Fibroblast of lung (primary cell): ENCODE results near the gene RBFOX1. TPM values are rescaled to one million over a fixed set of nuclear protein-coding genes. Genes with fewer than 3 reads are reported as not detected.

Experiments used
- DNase-seq, 2 donors: peaks; one replicate each; pipeline versions ENCODE4 v3.0.0 to v3.0.0-alpha.2; 2010; ENCODE audit warnings: low read depth in 2 of 2
- H2AFZ ChIP-seq: 2 replicates; pipeline ENCODE4 v1.5.1; 2012; ENCODE audit warnings: low read length, control low read depth, inconsistent platforms
- H3K27ac ChIP-seq: 2 replicates; pipeline ENCODE4 v1.5.1; 2011; ENCODE audit warnings: low read length, control low read depth; ENCODE audit not compliant: insufficient read depth
- H3K27me3 ChIP-seq: 2 replicates; pipeline ENCODE4 v1.5.1; 2011; ENCODE audit warnings: mild to moderate bottlenecking, low read length; ENCODE audit not compliant: control insufficient read depth, insufficient read depth
- H3K36me3 ChIP-seq: 2 replicates; pipeline ENCODE4 v1.5.1; 2011; ENCODE audit warnings: low read length; ENCODE audit not compliant: control insufficient read depth, insufficient read depth
- H3K4me1 ChIP-seq: 2 replicates; pipeline ENCODE4 v1.5.1; 2011; ENCODE audit warnings: low read length; ENCODE audit not compliant: control insufficient read depth, insufficient read depth; ENCODE audit errors: extremely low read depth
- H3K4me2 ChIP-seq: 2 replicates; pipeline ENCODE4 v1.5.1; 2011; ENCODE audit warnings: low read length, control low read depth; ENCODE audit not compliant: insufficient read depth; ENCODE audit errors: extremely low read depth
- H3K4me3 ChIP-seq, 4 experiments: fragments of 200-600 bp in 1 of 4; sonication (generic) in 1 of 4; replicated peaks in 1 of 4; 2 replicates each; pipeline ENCODE4 v1.5.1; 2011 to 2016; ENCODE audit warnings: low read length in 4 of 4, low read depth in 3 of 4, mild to moderate bottlenecking in 3 of 4, control low read depth in 2 of 4, inconsistent platforms in 1 of 4, mixed read lengths in 1 of 4; ENCODE audit not compliant: insufficient read depth in 1 of 4; ENCODE audit errors: control extremely low read depth in 1 of 4
- H3K79me2 ChIP-seq: 2 replicates; pipeline ENCODE4 v1.5.1; 2012; ENCODE audit warnings: mild to moderate bottlenecking, low read length, inconsistent platforms; ENCODE audit not compliant: control insufficient read depth, insufficient read depth
- H3K9ac ChIP-seq: 2 replicates; pipeline ENCODE4 v1.5.1; 2011; ENCODE audit warnings: mild to moderate bottlenecking, low read length, control low read depth; ENCODE audit not compliant: insufficient read depth
- H3K9me3 ChIP-seq: 2 replicates; pipeline ENCODE4 v1.5.1; 2012; ENCODE audit warnings: low read depth, low read length; ENCODE audit not compliant: control insufficient read depth, insufficient read depth
- H4K20me1 ChIP-seq: 2 replicates; pipeline ENCODE4 v1.5.1; 2011; ENCODE audit warnings: low read length; ENCODE audit not compliant: control insufficient read depth, insufficient read depth; ENCODE audit errors: extremely low read depth
- EZH2 ChIP-seq: IDR thresholded peaks from 2 replicates; pipeline ENCODE4 v1.5.1; 2012; ENCODE audit warnings: low read length, control low read depth, mild to moderate bottlenecking; ENCODE audit errors: missing control alignments
- polyA plus RNA-seq, 2 donors: library from polyadenylated mRNA; depleted of rRNA in 1 of 2; stranded (reverse) in 1 of 2; unstranded in 1 of 2; fragments of >200 nt; gene quantifications; 2 replicates each; pipeline ENCODE4 v1.2.1, GENCODE V29; 2011 to 2012; ENCODE audit warnings: missing spikeins in 1 of 2
- total RNA-seq: library from RNA; depleted of rRNA; stranded (reverse); fragments of >200 nt; gene quantifications from 2 replicates; pipeline ENCODE4 v1.2.1, GENCODE V29; 2014
- TF ChIP-seq, protein P1 (sequence below), 2 donors: IDR thresholded peaks in 1 of 2; conservative IDR thresholded peaks in 1 of 2; 1 replicate in 1 of 2; 2 replicates in 1 of 2; pipeline ENCODE4 v1.5.1; 2011 to 2012; ENCODE audit warnings: low read length in 2 of 2, control low read depth in 1 of 2, inconsistent platforms in 1 of 2, low read depth in 1 of 2, mild to moderate bottlenecking in 1 of 2

Gene RBFOX1
- total and polyA plus RNA-seq, 2 donors (not counting 1 experiment from before 2014, with no cell fraction given): not detected

DNA sequence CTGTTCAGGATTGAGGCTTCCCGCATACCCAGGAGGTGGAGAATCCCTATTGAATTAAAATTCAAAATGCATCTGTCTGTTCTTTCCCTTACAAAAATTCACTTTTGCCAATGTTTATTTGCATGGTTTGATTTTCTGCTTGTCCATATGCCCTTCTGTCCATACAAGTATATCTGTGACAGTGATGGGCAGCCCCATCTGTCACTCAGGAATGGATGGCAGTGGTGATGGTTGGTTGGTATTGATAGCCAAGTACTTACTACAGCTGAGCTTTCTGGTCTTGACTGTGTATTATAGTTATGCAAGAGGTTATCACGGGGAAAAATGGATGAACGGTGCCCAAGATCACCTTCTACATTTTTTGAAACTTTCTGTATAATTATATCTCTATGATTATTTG, 171.0 kb downstream of the RBFOX1 start:
- no peak for TF ChIP-seq EZH2
- TF ChIP-seq, protein P1, sequence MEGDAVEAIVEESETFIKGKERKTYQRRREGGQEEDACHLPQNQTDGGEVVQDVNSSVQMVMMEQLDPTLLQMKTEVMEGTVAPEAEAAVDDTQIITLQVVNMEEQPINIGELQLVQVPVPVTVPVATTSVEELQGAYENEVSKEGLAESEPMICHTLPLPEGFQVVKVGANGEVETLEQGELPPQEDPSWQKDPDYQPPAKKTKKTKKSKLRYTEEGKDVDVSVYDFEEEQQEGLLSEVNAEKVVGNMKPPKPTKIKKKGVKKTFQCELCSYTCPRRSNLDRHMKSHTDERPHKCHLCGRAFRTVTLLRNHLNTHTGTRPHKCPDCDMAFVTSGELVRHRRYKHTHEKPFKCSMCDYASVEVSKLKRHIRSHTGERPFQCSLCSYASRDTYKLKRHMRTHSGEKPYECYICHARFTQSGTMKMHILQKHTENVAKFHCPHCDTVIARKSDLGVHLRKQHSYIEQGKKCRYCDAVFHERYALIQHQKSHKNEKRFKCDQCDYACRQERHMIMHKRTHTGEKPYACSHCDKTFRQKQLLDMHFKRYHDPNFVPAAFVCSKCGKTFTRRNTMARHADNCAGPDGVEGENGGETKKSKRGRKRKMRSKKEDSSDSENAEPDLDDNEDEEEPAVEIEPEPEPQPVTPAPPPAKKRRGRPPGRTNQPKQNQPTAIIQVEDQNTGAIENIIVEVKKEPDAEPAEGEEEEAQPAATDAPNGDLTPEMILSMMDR (conservative IDR thresholded peaks at IDR 0.05 in 1 of 2, IDR thresholded peaks at IDR 0.05 in 1 of 2; ENCODE audit: low read depth in 1 of 2, low read length in 2 of 2): no peak

DNA sequence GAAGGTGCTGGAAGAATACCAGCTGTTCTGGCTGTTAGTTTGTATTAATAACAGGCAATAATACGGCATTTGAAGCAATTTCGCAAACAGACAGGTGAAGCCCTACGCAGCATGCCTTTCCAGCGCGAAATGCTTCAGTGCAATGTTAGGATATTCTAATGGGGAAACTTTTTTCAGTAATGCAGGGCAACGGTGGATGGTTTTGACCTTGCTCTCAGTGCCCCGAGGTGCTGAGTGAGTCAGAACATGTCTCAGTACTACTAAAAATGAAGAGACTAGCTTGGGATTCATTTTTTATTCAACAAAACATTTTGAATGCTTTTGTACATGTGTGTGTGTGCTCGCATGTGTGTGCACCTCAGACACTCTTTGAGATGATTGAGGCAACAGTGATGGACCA, 172.2 kb downstream of the RBFOX1 start:
- H3K27ac ChIP-seq: no peak overlapping the region
- no peaks in the 10 kb centered on the region for H4K20me1 ChIP-seq
- no peaks in the 10 kb centered on the region for H3K9me3 ChIP-seq
- no peaks in the 10 kb centered on the region for H3K79me2 ChIP-seq
- TF ChIP-seq, protein P1 (conservative IDR thresholded peaks at IDR 0.05 in 1 of 2, IDR thresholded peaks at IDR 0.05 in 1 of 2; ENCODE audit: low read depth in 1 of 2, low read length in 2 of 2): no peak
- TF ChIP-seq EZH2: no peak
- H3K4me3 ChIP-seq: no peak overlapping the region
- H3K4me1 ChIP-seq: no peaks in the 10 kb centered on the region
- no peaks in the 10 kb centered on the region for H3K36me3 ChIP-seq
- H3K4me2 ChIP-seq: no peak overlapping the region
- no peak for DNase-seq
- no peak overlapping the region for H3K9ac ChIP-seq
- H2AFZ ChIP-seq: no peak overlapping the region
- H3K27me3 ChIP-seq: no peaks in the 10 kb centered on the region

More for the DNA sequence above, 171.0 kb downstream of the RBFOX1 start:
- Histone ChIP-seq H3K4me2 (no peak overlapping the region), H3K27ac (no peak overlapping the region), H3K9me3 (no peaks in the 10 kb centered on the region), H3K27me3 (no peaks in the 10 kb centered on the region), H3K4me1 (no peaks in the 10 kb centered on the region), H3K9ac (no peak overlapping the region), H4K20me1 (no peaks in the 10 kb centered on the region), H3K4me3 (no peak overlapping the region), H3K79me2 (no peaks in the 10 kb centered on the region), H2AFZ (no peak overlapping the region), H3K36me3 (no peaks in the 10 kb centered on the region)
- no peak for DNase-seq

DNA sequence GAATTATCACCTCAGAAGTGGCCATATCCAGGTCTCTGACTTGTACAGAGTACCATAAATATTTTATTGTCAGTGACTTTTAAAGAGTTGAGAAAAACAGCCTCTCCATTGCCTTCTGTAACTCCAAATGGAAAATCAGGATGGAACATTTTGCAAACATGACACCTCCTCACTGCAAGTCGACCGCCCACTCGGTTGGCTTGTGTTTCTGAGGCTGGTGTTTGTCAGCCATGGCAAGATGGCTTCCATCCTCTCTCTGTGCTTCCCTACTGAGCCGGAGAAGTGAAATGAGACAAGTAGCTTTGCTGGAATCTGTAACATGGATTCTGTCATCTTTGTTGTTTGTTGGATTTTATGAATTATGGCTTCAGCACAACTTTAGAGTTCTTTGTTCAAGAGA, 172.8 kb downstream of the RBFOX1 start:
- TF ChIP-seq, protein P1 (conservative IDR thresholded peaks at IDR 0.05 in 1 of 2, IDR thresholded peaks at IDR 0.05 in 1 of 2; ENCODE audit: low read depth in 1 of 2, low read length in 2 of 2): no peak
- TF ChIP-seq EZH2: no peak

More for the DNA sequence above, 172.8 kb downstream of the RBFOX1 start:
- Histone ChIP-seq H3K9me3 (no peaks in the 10 kb centered on the region), H3K4me3 (no peak overlapping the region), H4K20me1 (no peaks in the 10 kb centered on the region), H3K27ac (no peak overlapping the region), H2AFZ (no peak overlapping the region), H3K79me2 (no peaks in the 10 kb centered on the region), H3K4me2 (no peak overlapping the region), H3K9ac (no peak overlapping the region), H3K4me1 (no peaks in the 10 kb centered on the region), H3K27me3 (no peaks in the 10 kb centered on the region), H3K36me3 (no peaks in the 10 kb centered on the region)
- no peak for DNase-seq
